Stimulated activated CD8-positive, alpha-beta memory T cell treated with anti-CD3 and anti-CD28 coated beads, Interleukin-7, amount 100 ng/mL, for 24 hours (primary cell): Measurements from ENCODE around the gene IYD.

Source experiments
- DNase-seq: peaks from one replicate; pipeline ENCODE4 v3.0.0-alpha.2; 2020; ENCODE audit warnings: low read depth

IYD gene

DNA sequence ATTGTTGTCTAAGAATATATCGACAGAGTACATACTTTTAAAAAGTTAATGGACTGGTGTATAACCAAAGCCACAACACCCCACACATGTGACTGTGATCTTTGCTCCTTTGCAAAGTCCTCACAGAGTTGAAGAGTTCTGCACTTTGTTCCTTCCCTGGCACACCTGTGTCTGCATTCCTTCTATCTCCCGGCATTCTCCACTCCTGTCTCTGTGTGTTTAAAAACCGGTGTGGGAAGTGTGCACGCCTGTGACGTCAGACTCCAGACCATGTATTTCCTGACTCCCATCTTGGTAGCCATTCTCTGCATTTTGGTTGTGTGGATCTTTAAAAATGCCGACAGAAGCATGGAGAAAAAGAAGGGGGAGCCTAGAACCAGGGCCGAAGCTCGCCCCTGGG is at the start of gene IYD:
Gene IYD, plus strand, starts transcription at position 251 of the 400 bp plus-strand sequence. Its CDS starts 20 bp downstream, at position 271.
- no peak for DNase-seq

GRCh38 chr6:150319924-150320323 is 48.9 kb upstream of the IYD start:
- no peak for DNase-seq

- DNase-seq, result no peak
Measured at GRCh38 chr6:150320442-150320841, 48.4 kb upstream of the IYD start.

DNA sequence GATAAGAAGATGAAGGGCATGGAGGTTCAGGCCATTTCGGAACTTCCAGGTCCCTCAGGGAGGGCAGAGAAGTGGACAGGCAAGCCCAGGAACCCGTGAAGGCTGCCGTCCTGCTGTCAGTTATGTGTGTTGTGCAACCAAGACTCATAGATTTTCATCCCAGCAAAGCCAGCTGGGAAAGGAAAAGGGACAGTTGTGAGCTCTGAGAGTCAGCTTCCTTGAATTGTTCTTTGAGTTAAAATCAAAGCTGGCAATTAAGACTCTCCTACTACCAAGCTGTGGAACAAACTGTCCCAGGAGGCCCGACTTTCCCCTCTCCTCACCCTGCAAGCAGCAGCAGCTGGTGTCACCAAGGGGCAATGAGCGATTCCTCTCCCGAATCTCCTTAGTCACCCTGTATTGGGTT is 46.3 kb upstream of the IYD start:
- no peak for DNase-seq

DNA sequence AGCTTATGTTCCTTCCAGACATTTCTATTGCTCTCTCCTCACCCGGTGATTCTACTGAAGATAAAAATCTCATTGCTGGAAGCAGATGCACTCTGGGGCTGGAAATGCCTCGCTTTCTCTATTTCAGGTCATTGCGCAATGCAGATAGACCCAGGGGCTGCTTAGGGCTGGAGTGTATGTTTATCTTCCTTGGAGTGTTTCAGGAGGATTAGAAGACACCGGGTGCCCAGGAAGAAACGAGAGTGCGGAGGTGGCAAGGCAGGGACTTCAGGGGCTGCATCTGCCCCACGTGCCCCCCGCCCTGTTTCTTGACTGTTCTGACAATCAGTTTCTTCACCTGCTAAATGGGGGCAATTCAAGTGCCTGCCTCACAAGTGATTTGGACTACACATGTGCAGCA is 45.6 kb upstream of the IYD start:
- DNase-seq, result no peak

- DNase-seq, result no peak
Measured at GRCh38 chr6:150324044-150324443, 44.8 kb upstream of the IYD start.

DNA sequence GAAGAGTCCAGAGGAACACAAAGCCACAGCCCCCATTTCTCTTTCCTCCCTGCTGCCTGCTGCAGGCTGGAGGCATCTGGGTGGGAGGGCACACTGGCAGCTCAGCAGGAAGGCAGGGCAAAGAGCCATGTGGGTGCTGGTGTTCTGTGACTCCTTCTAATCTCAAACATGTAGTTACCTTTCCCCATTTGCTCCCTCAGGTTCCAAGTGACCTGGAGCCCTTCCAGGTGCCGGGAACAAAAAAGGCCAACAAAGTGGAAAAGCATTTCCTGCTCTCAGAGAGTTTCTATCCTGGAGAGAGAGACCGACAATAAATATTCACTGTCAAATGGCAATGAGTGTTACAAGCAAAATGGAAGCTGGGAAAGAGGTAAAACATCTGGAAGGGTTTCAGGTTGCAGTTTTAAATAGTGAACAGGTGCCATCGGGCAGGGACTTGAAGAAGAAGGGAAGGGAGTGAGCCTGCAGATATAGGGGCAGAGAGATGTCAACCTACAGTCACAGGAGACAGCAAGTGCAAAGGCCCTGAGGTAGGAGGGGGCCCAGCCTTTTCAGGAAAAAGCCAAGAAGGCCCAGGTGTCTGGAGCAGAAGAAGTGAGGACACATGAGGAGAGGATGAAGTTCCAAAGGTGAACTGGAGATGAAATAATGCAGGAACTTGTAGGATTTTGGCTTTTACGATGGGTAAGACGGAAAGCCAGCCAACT is 43.6 kb upstream of the IYD start:
- no peak for DNase-seq

- no peak for DNase-seq
Measured at GRCh38 chr6:150327117-150327774, 41.6 kb upstream of the IYD start.

- no peak for DNase-seq
Measured at GRCh38 chr6:150328744-150329405, 39.9 kb upstream of the IYD start.

GRCh38 chr6:150331344-150331743 is 37.5 kb upstream of the IYD start:
- DNase-seq, result no peak

DNA sequence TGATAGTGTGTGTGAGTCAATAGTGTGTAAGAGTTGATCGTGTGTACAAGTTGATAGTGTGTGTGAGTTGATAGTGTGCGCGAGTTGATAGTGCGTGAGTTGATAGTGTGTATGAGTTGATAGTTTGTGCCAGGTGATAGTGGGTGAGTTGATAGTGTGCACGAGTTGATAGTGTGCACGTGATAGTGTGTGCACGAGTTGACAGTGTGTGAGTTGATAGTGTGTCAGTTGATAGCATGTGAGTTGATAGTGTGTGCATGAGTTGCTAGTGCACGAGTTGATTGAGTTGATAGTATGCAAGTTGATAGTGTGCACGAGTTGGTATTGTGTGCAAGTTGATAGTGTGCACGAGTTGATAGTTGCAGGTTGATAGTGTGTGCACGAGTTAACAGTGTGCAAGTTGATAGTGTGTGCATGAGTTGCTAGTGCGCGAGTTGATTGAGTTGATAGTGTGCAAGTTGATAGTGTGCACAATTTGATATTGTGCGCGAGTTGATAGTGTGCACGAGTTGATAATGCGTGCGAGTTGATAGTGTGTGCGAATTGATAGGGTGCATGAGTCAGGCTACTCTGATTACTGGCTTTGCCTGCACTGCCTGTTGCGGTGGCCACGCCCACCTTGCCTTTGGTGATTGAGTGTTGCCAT is 35.8 kb upstream of the IYD start:
- no peak for DNase-seq

- DNase-seq, result no peak
Measured at GRCh38 chr6:150333585-150333941, 35.2 kb upstream of the IYD start.

DNA sequence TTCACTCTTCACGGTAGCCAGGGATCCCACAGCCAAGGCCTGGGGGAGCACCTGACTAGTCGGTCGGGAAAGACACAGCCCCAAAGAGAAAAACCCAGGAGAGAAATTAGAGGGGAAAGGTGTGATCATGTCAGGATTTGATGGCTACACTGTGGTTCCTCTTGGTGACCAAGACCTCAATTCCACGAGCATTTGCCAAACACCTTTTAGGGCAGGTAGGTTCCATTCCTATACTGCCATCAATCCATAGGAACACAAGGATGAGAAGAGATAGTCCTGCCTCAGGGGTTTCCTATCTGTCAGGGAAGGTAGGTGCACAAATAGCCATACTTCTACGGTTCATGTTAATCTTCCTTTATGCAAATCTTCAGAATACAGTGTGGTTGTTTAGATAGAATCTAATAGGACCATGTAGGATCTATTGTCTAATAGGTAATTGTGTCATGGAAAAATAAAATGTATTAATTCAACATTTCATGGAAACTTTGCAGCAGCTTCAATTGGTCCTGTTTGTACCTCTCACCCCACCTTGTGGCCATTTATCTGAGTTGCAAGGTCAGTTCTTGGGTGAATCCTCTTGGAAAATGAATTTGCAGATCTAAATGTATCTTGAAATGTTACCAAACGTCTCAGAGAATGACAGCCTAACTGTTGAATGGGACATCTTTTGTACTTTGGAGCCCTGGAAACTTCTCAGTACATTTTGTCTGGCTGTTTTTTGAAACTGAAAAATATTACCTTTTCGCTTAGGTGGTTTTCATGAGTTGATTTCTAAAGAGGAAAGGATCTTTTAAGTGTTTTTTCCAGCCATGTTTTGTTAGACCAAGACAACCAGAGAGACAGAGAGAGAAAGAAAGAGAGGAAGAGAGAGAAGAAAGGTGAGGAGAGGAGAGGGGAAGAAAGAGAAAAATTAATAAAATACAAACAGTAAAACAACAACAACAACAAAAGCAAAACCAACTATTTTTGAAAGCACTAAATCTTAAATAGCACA is 33.7 kb upstream of the IYD start:
- DNase-seq, result no peak

DNA sequence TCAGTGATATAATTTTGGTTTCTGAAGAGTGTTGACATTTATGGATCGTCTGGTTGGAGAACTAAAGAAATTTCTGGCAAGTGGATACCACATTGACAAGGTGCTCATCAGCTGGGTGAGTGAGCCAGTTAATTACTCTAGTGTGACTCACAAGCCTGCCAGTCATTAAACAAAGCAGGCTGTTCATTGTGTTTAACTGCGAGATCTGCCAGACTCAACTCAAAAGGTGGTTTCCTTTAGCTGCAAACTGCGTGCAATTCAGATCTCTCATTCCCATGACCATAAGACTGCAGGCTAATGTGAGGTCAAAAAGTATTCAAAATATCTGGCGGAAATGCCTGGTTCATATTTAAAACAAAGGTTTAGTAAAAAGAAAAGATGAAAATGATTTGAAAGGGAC is 32.5 kb upstream of the IYD start:
- DNase-seq, result no peak

- no peak for DNase-seq
Measured at GRCh38 chr6:150336708-150337107, 32.1 kb upstream of the IYD start.

GRCh38 chr6:150342126-150342525 is 26.7 kb upstream of the IYD start:
- DNase-seq, result no peak

GRCh38 chr6:150343434-150343833 is 25.4 kb upstream of the IYD start:
- DNase-seq, result no peak

DNA sequence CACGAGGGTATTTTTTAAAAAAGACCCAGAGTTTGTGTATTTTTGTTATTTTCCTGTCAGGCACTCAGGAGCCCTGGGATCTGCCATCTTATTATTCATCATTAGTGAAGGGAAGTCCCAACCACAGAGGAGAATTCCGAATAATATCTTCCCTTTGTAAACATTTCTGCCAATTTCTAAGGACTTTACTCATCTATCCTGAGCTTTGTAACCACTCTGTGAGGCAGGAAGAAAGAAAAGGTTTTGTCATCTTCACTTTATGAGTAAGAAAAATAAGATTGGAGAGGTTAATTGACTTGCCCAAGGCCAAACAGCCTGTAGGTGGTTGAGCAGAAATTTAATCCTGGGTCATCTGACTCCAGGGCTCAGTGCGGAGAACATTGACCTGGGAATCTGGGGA is 23.0 kb upstream of the IYD start:
- DNase-seq, result no peak

DNA sequence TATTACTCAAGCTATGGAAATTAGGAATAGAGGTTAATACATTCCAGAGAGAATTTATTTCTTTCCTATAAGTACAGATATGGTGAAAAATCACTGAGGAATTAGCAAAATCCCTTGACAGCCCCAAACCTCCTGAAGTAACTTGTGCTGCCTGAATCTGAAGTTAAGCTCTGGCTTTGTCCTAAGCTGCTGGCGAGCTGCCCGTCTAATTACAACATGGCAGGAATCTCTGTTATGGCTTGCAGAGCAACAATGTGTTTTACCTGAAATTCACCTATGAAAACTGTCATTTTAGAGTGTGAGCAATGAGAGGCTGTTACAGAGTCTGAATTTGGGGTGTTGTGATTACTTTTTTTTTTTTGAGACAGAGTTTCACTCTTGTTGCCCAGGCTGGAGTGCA is 22.5 kb upstream of the IYD start:
- DNase-seq, result no peak

GRCh38 chr6:150347845-150348244 is 21.0 kb upstream of the IYD start:
- no peak for DNase-seq

DNA sequence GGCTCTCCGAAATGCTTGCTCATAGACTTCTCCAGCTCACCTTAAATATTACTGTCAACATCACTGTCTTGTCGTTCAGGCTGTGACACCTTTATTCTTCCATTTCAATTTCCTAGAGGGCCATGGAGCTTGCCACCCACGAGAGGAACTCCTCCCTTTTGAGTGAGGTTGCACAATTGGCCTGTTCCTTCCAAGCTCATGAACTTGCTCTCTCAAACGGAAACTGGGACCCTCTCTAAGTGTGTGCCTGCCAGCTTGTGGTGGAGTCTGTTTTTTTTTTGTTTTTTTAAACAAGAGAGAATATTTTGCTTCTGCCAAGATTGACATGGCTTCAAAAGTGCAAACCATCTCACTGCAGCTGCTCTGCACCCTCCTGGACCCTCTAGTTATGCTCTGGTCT is 19.3 kb upstream of the IYD start:
- DNase-seq, result no peak
